Measurements from ENCODE around the gene IFT52.

- TF ChIP-seq FOXM1 (IDR thresholded peaks at IDR 0.05; ENCODE audit: borderline replicate concordance, low read depth) (no peak), MAX (IDR thresholded peaks at IDR 0.05) (no peak), EP300 (IDR thresholded peaks at IDR 0.05; ENCODE audit: borderline replicate concordance) (no peak), CEBPB (IDR thresholded peaks at IDR 0.05) (no peak), REST (IDR thresholded peaks at IDR 0.05; ENCODE audit: low read depth) (no peak), NFIC (IDR thresholded peaks at IDR 0.05) (no peak), TEAD4 (IDR thresholded peaks at IDR 0.05) (no peak), EGR1 (IDR thresholded peaks at IDR 0.05) (no peak), TAF1 (IDR thresholded peaks at IDR 0.05; ENCODE audit: low read depth) (no peak), YY1 (IDR thresholded peaks at IDR 0.05; ENCODE audit: low read depth) (no peak), TCF12 (IDR thresholded peaks at IDR 0.05; ENCODE audit: low read depth) (no peak), CREB1 (IDR thresholded peaks at IDR 0.05; ENCODE audit: low read depth) (no peak), RAD21 (IDR thresholded peaks at IDR 0.05; ENCODE audit: low read depth) (no peak), ZBTB7A (IDR thresholded peaks at IDR 0.05; ENCODE audit: low read depth) (no peak)
Observed at GRCh38 chr20:43576108-43576507, 14.6 kb upstream of the IFT52 start.
